ENCODE measurements around the gene MRPS15.

The MRPS15 gene

GRCh38 chr1:36417931-36418330 is 46.3 kb downstream of the MRPS15 start:
- no peak for DNase-seq

DNA sequence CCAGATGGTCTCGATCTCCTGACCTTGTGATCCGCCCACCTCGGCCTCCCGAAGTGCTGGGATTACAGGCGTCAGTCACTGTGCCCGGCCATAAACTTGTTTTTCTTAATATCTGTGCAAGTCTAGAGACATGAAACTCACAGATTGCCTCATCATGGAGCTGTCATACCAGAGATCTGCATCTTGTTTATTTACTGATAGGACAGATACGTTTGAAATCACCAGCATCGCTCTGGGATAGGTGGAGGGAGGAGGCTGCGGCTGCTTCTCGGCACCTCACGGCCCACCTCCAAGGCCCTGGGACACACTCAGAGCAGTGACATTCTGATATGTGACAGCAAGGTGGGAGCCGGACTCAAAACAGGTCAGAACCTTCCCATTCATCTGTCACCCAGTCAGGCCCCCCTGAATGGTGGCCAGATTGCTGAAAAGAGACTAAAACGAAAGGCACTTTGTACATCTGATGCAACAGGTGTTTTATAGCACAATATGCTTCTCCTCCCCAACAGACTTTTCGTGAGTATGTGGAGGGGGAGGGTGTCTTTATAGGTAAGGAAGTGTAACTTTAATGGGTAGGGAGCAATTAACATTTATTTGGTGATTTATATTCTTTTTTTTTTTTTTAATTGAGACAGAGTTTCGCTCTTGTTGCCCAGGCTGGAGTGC is 48.4 kb downstream of the MRPS15 start:
- DNase-seq = no peak

DNA sequence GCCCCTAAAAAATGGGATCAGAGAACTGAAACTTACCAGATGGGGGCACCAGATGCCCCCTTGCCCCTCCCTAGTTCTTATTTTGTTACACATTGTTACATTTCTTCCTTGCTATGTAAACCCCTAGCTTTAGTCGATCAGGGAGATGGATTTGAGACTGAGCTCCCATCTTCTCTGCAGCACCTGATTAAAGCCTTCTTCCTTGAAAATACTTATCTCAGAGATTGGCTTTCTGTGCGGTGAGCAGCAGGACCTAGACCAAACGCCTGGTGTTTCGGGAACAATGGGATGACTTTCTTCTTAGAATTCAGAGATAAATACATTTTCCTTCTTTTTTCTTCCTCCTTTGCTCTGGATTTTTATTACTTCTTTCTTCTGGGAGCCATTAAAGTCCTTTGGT is 49.8 kb downstream of the MRPS15 start:
- DNase-seq = no peak

DNA sequence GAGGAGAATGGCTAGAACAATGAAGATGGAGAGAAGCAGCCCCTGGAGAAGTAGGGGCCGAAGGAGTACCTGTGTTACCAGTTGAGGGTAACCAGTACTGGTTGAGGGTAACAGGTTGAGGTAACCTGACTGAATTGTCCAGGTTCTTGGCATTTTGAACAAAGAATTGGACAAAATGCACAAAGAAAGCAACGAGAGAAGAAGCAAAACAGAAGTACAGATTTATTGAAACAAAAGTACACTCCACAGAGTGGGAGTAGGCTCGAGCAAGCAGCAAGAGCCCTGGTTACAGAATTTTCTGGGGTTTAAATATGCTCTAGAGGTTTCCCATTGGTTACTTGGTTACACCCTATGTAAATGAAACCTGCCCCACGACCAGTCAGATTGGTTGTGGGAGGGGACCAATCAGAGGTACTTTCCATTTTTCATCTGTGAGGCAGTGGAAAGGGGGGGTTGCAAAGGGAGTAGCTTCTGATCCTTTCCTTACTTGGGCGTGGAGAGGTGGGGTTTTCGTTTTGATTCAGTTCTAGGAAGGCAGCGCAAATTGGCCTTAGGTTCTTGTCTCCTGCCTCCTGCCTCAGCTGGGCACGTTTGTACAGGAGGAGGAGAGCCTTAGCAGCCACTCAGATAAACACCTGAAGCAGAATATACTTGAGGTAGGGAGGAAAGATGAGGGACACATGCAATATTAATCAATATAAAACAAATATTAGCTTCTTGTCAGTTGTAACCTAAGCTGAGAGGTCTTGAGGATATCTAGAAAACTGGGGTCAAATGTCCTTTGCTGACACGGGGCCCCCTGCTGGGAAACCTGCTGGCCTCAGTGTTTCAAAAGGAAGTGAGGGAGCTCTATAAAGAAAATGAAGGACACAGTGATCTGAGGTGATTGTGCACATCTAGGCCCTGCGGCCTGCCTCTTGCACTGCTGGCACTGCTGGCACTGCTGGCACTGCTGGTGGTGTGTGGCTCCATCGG is 52.2 kb downstream of the MRPS15 start:
- DNase-seq = no peak

DNA sequence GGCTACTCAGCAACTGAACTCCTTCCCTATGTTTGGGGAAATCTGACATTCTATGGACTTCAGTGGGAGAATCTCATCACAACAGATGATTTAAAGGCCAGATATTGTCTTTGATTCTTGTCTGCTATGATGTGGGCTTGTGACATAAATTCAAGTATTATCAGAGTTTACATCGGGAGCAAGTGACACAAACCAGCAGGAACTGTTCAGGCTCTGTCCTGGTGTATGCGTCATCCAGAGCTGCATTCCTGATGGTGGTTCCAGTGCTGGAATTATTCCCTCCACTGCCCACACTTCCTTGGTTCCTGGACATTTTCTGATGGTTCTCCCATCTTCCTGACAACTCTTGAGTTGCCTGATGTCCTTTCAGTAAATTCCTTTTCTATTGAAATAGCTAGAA is 55.7 kb downstream of the MRPS15 start:
- no peak for DNase-seq

GRCh38 chr1:36406440-36406839 is 57.7 kb downstream of the MRPS15 start:
- DNase-seq = no peak
